K562 (cell line): Measurements from ENCODE around the gene MANBA. TPM values are rescaled to one million over a fixed set of nuclear protein-coding genes. Genes with fewer than 3 reads are reported as not detected.

Source experiments
- ATAC-seq: fragments of 200-7000 bp; cut with Tn5 transposase; 3 replicates; pipeline ENCODE4 v1.9.1; 2020; ENCODE audit warnings: moderate library complexity
- BruUV-seq: library from RNA; stranded (reverse); fragments of 400-500 nt; replicated peaks from 2 replicates; lab custom pipeline; 2021; lab: Mats Ljungman, UMichigan
- CTCF ChIA-PET: fragments of 300-600 bp; formaldehyde crosslinking; extraction: SDS; loops from one replicate; lab custom pipeline; 2021; ENCODE audit warnings: low intra/inter-chr PET ratio; lab: Yijun Ruan, JAX
- POLR2A ChIA-PET: fragments of 300-600, 350-650 bp; sonication (Branson Sonifier 250); formaldehyde crosslinking; extraction: SDS; loops from one replicate; lab custom pipeline; 2021; ENCODE audit warnings: antibody characterized with exemption, inconsistent platforms; lab: Yijun Ruan, JAX
- DNase-seq, 4 experiments: peaks; one replicate each; pipeline versions ENCODE4 v3.0.0 to v3.0.0-alpha.2; 2011 to 2018; ENCODE audit warnings: low spot score in 3 of 4, mixed read lengths in 3 of 4; ENCODE audit errors: extremely low read depth in 1 of 4
- FAIRE-seq: peaks from 2 replicates; lab custom pipeline; 2011; peaks lifted over from hg19 to GRCh38; lab: Jason Lieb, UNC
- H2AFZ ChIP-seq: 2 replicates; pipeline ENCODE4 v1.6.0; 2011; ENCODE audit warnings: low read depth, low read length, control low read depth, inconsistent platforms
- H3K27ac ChIP-seq: fragments of 200-600 bp; 3 replicates; pipeline ENCODE4 v1.8.0; 2011; ENCODE audit warnings: low read depth, mild to moderate bottlenecking, control low read depth, inconsistent platforms, low read length, moderate library complexity, mixed read lengths; ENCODE audit errors: extremely low read depth
- H3K27me3 ChIP-seq, 2 experiments: fragments of 300-600 bp in 1 of 2; 2 replicates in 1 of 2; 3 replicates in 1 of 2; pipeline versions ENCODE4 v1.6.0 to v1.8.0; 2011; ENCODE audit warnings: inconsistent platforms in 2 of 2, low read length in 2 of 2, mild to moderate bottlenecking in 1 of 2, mixed read lengths in 1 of 2, moderate library complexity in 1 of 2; ENCODE audit not compliant: control insufficient read depth in 2 of 2, insufficient read depth in 2 of 2
- H3K36me3 ChIP-seq: fragments of 300-600 bp; 3 replicates; pipeline ENCODE4 v1.8.0; 2011; ENCODE audit warnings: mild to moderate bottlenecking, low read length, inconsistent platforms; ENCODE audit not compliant: control insufficient read depth, insufficient read depth
- H3K4me1 ChIP-seq, 2 experiments: fragments of 200-600 bp in 1 of 2; replicated peaks in 1 of 2; 2 replicates in 1 of 2; 3 replicates in 1 of 2; pipeline versions ENCODE4 v1.5.1 to v1.8.0; 2011; ENCODE audit warnings: inconsistent platforms in 2 of 2, low read length in 2 of 2, mild to moderate bottlenecking in 1 of 2, mixed read lengths in 1 of 2, moderate library complexity in 1 of 2; ENCODE audit not compliant: control insufficient read depth in 2 of 2, insufficient read depth in 2 of 2
- H3K4me2 ChIP-seq: 2 replicates; pipeline ENCODE4 v1.6.1; 2011; ENCODE audit warnings: low read length, control low read depth, inconsistent platforms, mixed read lengths; ENCODE audit not compliant: insufficient read depth
- H3K4me3 ChIP-seq: fragments of 200-600 bp; sonication (generic), shearing (Covaris generic); 2 replicates; pipeline ENCODE4 v1.5.1; 2016; ENCODE audit warnings: control low read depth, inconsistent platforms
- H3K79me2 ChIP-seq: fragments of 200-600 bp; 3 replicates; pipeline ENCODE4 v1.8.0; 2011; ENCODE audit warnings: low read length, inconsistent platforms; ENCODE audit not compliant: control insufficient read depth, insufficient read depth
- H3K9ac ChIP-seq, 2 experiments: 2 replicates each; pipeline versions ENCODE4 v1.6.0 to v1.6.1; 2011; ENCODE audit warnings: low read depth in 2 of 2, low read length in 2 of 2, control low read depth in 1 of 2, inconsistent platforms in 1 of 2, mild to moderate bottlenecking in 1 of 2, mixed read lengths in 1 of 2; ENCODE audit not compliant: insufficient read depth in 1 of 2
- H3K9me1 ChIP-seq: one replicate; pipeline ENCODE4 v1.6.0; 2011; ENCODE audit warnings: inconsistent platforms, mild to moderate bottlenecking, low read length, moderate library complexity; ENCODE audit not compliant: control insufficient read depth, insufficient read depth
- H3K9me3 ChIP-seq: replicated peaks from 2 replicates; pipeline ENCODE4 v1.5.1; 2011; ENCODE audit warnings: low read depth, low read length, inconsistent platforms; ENCODE audit not compliant: control insufficient read depth, insufficient read depth
- H4K20me1 ChIP-seq: replicated peaks from 2 replicates; pipeline ENCODE4 v1.6.1; 2011; ENCODE audit warnings: low read length, inconsistent platforms, mixed read lengths; ENCODE audit not compliant: control insufficient read depth, insufficient read depth
- BRCA1 ChIP-seq, 2 experiments: fragments of 450-650 bp in 1 of 2; sonication (generic) in 1 of 2; formaldehyde crosslinking in 1 of 2; IDR thresholded peaks; 2 replicates each; pipeline versions ENCODE4 v1.5.0 to v1.6.1; 2017 to 2020; ENCODE audit warnings: mild to moderate bottlenecking in 1 of 2, missing genetic modification reagents in 1 of 2
- CREB3L1 ChIP-seq: fragments of 450-650 bp; IDR thresholded peaks from 2 replicates; pipeline ENCODE4 v1.6.1; 2014; ENCODE audit warnings: low read depth, mild to moderate bottlenecking, moderate library complexity, borderline replicate concordance
- FIP1L1 ChIP-seq: fragments of 200-400 bp; formaldehyde crosslinking; IDR thresholded peaks from 2 replicates; pipeline ENCODE4 v1.6.1; 2018; ENCODE audit warnings: mild to moderate bottlenecking, low read depth, low read length; ENCODE audit not compliant: poor library complexity, severe bottlenecking
- GABPA ChIP-seq: fragments of 200-800 bp; sonication (Bioruptor generic); conservative IDR thresholded peaks from 2 replicates; pipeline ENCODE4 v1.6.1; 2016; ENCODE audit warnings: low read depth, missing genetic modification characterization, missing compliant biosample characterization
- LCOR ChIP-seq: sonication (generic); formaldehyde crosslinking; IDR thresholded peaks from 2 replicates; pipeline ENCODE4 v1.8.0; 2022; ENCODE audit warnings: mild to moderate bottlenecking, missing genetic modification reagents
- NCOR1 ChIP-seq: fragments of 450-650 bp; IDR thresholded peaks from 2 replicates; pipeline ENCODE4 v1.6.1; 2016; ENCODE audit warnings: mild to moderate bottlenecking, moderate library complexity
- NFXL1 ChIP-seq: fragments of 450-650 bp; formaldehyde crosslinking; IDR thresholded peaks from 2 replicates; pipeline ENCODE4 v1.4.0; 2021; ENCODE audit warnings: mild to moderate bottlenecking
- TAF9B ChIP-seq: fragments of 450-650 bp; IDR thresholded peaks from 2 replicates; pipeline ENCODE4 v1.6.1; 2018; ENCODE audit warnings: mild to moderate bottlenecking; ENCODE audit not compliant: partially characterized antibody
- TFE3 ChIP-seq: fragments of 450-650 bp; formaldehyde crosslinking; IDR thresholded peaks from 2 replicates; pipeline ENCODE4 v1.4.0; 2020; ENCODE audit warnings: mild to moderate bottlenecking, mixed read lengths
- TOE1 ChIP-seq, 2 experiments: fragments of 450-650 bp in 1 of 2; sonication (generic) in 1 of 2; formaldehyde crosslinking in 1 of 2; IDR thresholded peaks; 2 replicates each; pipeline versions ENCODE4 v1.7.1 to v1.8.0; 2016 to 2022; ENCODE audit warnings: borderline replicate concordance in 2 of 2, mild to moderate bottlenecking in 2 of 2, antibody characterized with exemption in 1 of 2, inconsistent platforms in 1 of 2, low read depth in 1 of 2, missing genetic modification reagents in 1 of 2, moderate library complexity in 1 of 2
- USF1 ChIP-seq: sonication (generic); formaldehyde crosslinking; IDR thresholded peaks from 2 replicates; pipeline ENCODE4 v1.9.0; 2022; ENCODE audit warnings: mild to moderate bottlenecking, missing genetic modification reagents
- ZNF253 ChIP-seq: fragments of 250-450 bp; sonication (Bioruptor Pico); conservative IDR thresholded peaks from 2 replicates; pipeline ENCODE4 v1.6.1; 2021; ENCODE audit warnings: mild to moderate bottlenecking
- WGBS: fragments of 100-300 bp; shearing (Covaris generic); methylation state at CpG from one replicate; pipeline ENCODE4 v1.1.6; 2016; ENCODE audit warnings: low coverage, mixed read lengths; ENCODE audit not compliant: insufficient coverage; ENCODE audit errors: missing lambda C conversion rate; 5-methylcytosine and 5-hydroxymethylcytosine counted together
- in situ Hi-C: fragments of 300-500 bp; cut with MboI; formaldehyde crosslinking; loops from 4 replicates; pipeline ENCODE4 v1.15.0; 2018; ENCODE audit warnings: inconsistent platforms, mixed read lengths
- intact Hi-C: fragments of 100-400 bp; cut with micrococcal nuclease; formaldehyde crosslinking; loops from 2 replicates; pipeline ENCODE4 v1.14.2; 2022
- polyA plus RNA-seq, 8 experiments: library from polyadenylated mRNA; depleted of rRNA in 4 of 8; stranded (reverse) in 5 of 8; unstranded in 3 of 8; fragments of >200 nt; fragmentation: Nextera tagmentation in 2 of 8; fragmentation: Illumina TruSeq in 1 of 8; extraction: Ambion mirVana in 2 of 8; extraction: Trizol in 1 of 8; gene quantifications; 2 replicates each; pipeline versions ENCODE4 v1.2.1 to v1.2.3, GENCODE V29; 2011 to 2014; ENCODE audit warnings: inconsistent platforms in 1 of 8, missing spikeins in 1 of 8
- total RNA-seq, 7 experiments: library from RNA; depleted of rRNA in 6 of 7; stranded (reverse); fragments of >200 nt in 6 of 7; fragmentation: Illumina TruSeq in 2 of 7; extraction: Trizol in 2 of 7; gene quantifications; 2 replicates each; pipeline versions ENCODE4 v1.2.1 to v1.2.3, GENCODE V29; 2011 to 2021; ENCODE audit warnings: low replicate concordance in 1 of 7

Gene MANBA
- total and polyA plus RNA-seq, 9 of the 15 experiments (the other 6 are each of a cell fraction or from before 2014, with no cell fraction given) = 1.8 to 12.9 (median 7.7) TPM

GRCh38 chr4:102807345-102807744 is 46.6 kb upstream of the MANBA start:
- Histone ChIP-seq H3K9me1 (no peaks in the 10 kb centered on the region), H3K79me2 (peaks cover 87% of the 10 kb centered on the region), H3K36me3 (peaks cover 98% of the 10 kb centered on the region), H3K27me3 (no peaks in the 10 kb centered on the region), H3K27ac (no peak overlapping the region), H3K4me2 (no peak overlapping the region), H2AFZ (no peak overlapping the region), H3K4me1 (no peaks in the 10 kb centered on the region), H3K4me3 (no peak overlapping the region), H4K20me1 (no peaks in the 10 kb centered on the region; the same call in 1 of the 2 replicates), H3K9me3 (no peaks in the 10 kb centered on the region), H3K9ac (no peak overlapping the region)
- TF ChIP-seq TAF9B = no peak
- no peak for TF ChIP-seq NFXL1 (CRISPR knock-in tag)
- no peak for TF ChIP-seq FIP1L1
- TF ChIP-seq USF1 = no peak
- no peak for TF ChIP-seq CREB3L1
- no peak for TF ChIP-seq TOE1 (IDR thresholded peaks at IDR 0.05; ENCODE audit: borderline replicate concordance)
- TF ChIP-seq TOE1 (CRISPR knock-in tag; IDR thresholded peaks at IDR 0.05; ENCODE audit: borderline replicate concordance, low read depth) = no peak
- no peak for TF ChIP-seq NCOR1
- TF ChIP-seq ZNF253 (CRISPR knock-in tag) = no peak
- no peak for TF ChIP-seq TFE3 (CRISPR knock-in tag)
- no peak for TF ChIP-seq GABPA (tag)
- no peak for TF ChIP-seq LCOR (CRISPR knock-in tag)
- TF ChIP-seq BRCA1 (IDR thresholded peaks at IDR 0.05) = no peak
- no peak for TF ChIP-seq BRCA1 (CRISPR knock-in tag; IDR thresholded peaks at IDR 0.05)
- BruUV-seq = no TSS peak
- DNase-seq = no peak
- in situ Hi-C loops = no loop called here
- no peak for FAIRE-seq
- ChIA-PET CTCF (no interaction called here), POLR2A (interaction anchor here (1.2 kb wide), 1 partner anchor 10 kb away, joined by 6 read pairs; no protein-coding TSS in a partner anchor)
- no peak for ATAC-seq
- intact Hi-C loops = no loop called here
- WGBS = 88% methylated on average over 1 of the region's 1 CpG
